Uterus (tissue), 2 donors: ENCODE results near the gene PPY.

Experiments used
- POLR2A ChIP-seq, 2 donors: fragments of 450-650 bp; IDR thresholded peaks; one replicate each; pipeline ENCODE4 v1.6.1; 2016; ENCODE audit warnings: antibody characterized with exemption in 2 of 2, mild to moderate bottlenecking in 1 of 2, moderate library complexity in 1 of 2
- TF ChIP-seq, protein P1 (sequence below), 4 experiments: fragments of 200-600 bp in 2 of 4; fragments of 450-650 bp in 2 of 4; sonication (generic) in 2 of 4; IDR thresholded peaks; one replicate each; pipeline ENCODE4 v1.5.1; 2016 to 2019; ENCODE audit warnings: antibody characterized with exemption in 4 of 4, mild to moderate bottlenecking in 2 of 4, moderate library complexity in 1 of 4

DNA sequence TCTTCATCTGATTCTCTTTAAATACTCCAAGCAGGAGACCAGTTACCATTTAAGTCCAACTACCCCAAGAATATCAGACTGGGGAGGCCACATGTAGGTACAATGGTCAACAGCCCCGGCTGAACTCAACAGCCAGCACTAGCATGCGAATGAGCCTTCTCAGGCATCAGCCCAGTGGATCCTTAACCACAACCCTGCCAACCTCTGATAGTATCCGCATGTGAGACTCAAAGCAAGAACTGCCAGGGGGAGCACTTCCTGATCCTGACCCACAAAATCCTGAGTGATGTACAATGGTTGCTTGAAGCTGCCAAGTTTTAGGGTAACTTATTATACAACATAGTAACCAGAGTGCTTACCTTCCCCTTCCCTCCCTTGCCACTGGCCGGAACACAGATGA is 7.5 kb upstream of the PPY start:
- TF ChIP-seq, protein P1, sequence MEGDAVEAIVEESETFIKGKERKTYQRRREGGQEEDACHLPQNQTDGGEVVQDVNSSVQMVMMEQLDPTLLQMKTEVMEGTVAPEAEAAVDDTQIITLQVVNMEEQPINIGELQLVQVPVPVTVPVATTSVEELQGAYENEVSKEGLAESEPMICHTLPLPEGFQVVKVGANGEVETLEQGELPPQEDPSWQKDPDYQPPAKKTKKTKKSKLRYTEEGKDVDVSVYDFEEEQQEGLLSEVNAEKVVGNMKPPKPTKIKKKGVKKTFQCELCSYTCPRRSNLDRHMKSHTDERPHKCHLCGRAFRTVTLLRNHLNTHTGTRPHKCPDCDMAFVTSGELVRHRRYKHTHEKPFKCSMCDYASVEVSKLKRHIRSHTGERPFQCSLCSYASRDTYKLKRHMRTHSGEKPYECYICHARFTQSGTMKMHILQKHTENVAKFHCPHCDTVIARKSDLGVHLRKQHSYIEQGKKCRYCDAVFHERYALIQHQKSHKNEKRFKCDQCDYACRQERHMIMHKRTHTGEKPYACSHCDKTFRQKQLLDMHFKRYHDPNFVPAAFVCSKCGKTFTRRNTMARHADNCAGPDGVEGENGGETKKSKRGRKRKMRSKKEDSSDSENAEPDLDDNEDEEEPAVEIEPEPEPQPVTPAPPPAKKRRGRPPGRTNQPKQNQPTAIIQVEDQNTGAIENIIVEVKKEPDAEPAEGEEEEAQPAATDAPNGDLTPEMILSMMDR (IDR thresholded peaks at IDR 0.05), result no peak
- no peak for TF ChIP-seq POLR2A (IDR thresholded peaks at IDR 0.05)
